Keratinocyte (primary cell): ENCODE results near the gene INTS1. TPM values are rescaled to one million over a fixed set of nuclear protein-coding genes. Genes with fewer than 3 reads are reported as not detected.

Source experiments
- DNase-seq: peaks from one replicate; pipeline ENCODE4 v3.0.0-alpha.2; 2011; ENCODE audit warnings: low read depth, missing footprints, low spot score
- FAIRE-seq: peaks from 2 replicates; lab custom pipeline; 2011; peaks lifted over from hg19 to GRCh38; lab: Jason Lieb, UNC
- H2AFZ ChIP-seq: 2 replicates; pipeline ENCODE4 v1.6.0; 2012; ENCODE audit warnings: low read length, control low read depth, inconsistent platforms; ENCODE audit not compliant: control insufficient read depth
- H3K27ac ChIP-seq: 2 replicates; pipeline ENCODE4 v1.5.1; 2011; ENCODE audit warnings: low read length; ENCODE audit not compliant: control insufficient read depth, insufficient read depth
- H3K27me3 ChIP-seq: 3 replicates; pipeline ENCODE4 v1.6.0; 2011; ENCODE audit warnings: low read length; ENCODE audit not compliant: control insufficient read depth, insufficient read depth; ENCODE audit errors: extremely low read depth
- H3K36me3 ChIP-seq, 2 experiments: 2 replicates in 1 of 2; 3 replicates in 1 of 2; pipeline ENCODE4 v1.5.1; 2011; ENCODE audit warnings: low read length in 2 of 2, mild to moderate bottlenecking in 1 of 2; ENCODE audit not compliant: control insufficient read depth in 2 of 2, insufficient read depth in 2 of 2; ENCODE audit errors: extremely low read depth in 1 of 2
- H3K4me1 ChIP-seq: 3 replicates; pipeline ENCODE4 v1.5.1; 2011; ENCODE audit warnings: low read length; ENCODE audit not compliant: control insufficient read depth, insufficient read depth; ENCODE audit errors: extremely low read depth
- H3K4me2 ChIP-seq: 3 replicates; pipeline ENCODE4 v1.6.0; 2011; ENCODE audit warnings: low read depth, low read length; ENCODE audit not compliant: control insufficient read depth, insufficient read depth; ENCODE audit errors: extremely low read depth
- H3K4me3 ChIP-seq, 3 experiments: fragments of 200-600 bp in 1 of 3; sonication (generic) in 1 of 3; 2 replicates in 2 of 3; 3 replicates in 1 of 3; pipeline ENCODE4 v1.5.1; 2011 to 2016; ENCODE audit warnings: low read length in 3 of 3, mild to moderate bottlenecking in 3 of 3, control low read depth in 2 of 3, inconsistent platforms in 1 of 3, low read depth in 1 of 3, mixed read lengths in 1 of 3, mixed run types in 1 of 3, moderate library complexity in 1 of 3; ENCODE audit not compliant: control insufficient read depth in 2 of 3, insufficient read depth in 2 of 3; ENCODE audit errors: extremely low read depth in 1 of 3
- H3K79me2 ChIP-seq: 2 replicates; pipeline ENCODE4 v1.6.0; 2012; ENCODE audit warnings: low read length; ENCODE audit not compliant: control insufficient read depth, insufficient read depth
- H3K9ac ChIP-seq: 3 replicates; pipeline ENCODE4 v1.6.0; 2011; ENCODE audit warnings: low read length; ENCODE audit not compliant: control insufficient read depth, insufficient read depth; ENCODE audit errors: extremely low read depth
- H3K9me1 ChIP-seq: 3 replicates; pipeline ENCODE4 v1.6.0; 2011; ENCODE audit warnings: low read length; ENCODE audit not compliant: control insufficient read depth, insufficient read depth; ENCODE audit errors: extremely low read depth
- H3K9me3 ChIP-seq: 2 replicates; pipeline ENCODE4 v1.5.1; 2012; ENCODE audit warnings: low read depth, low read length; ENCODE audit not compliant: control insufficient read depth
- H4K20me1 ChIP-seq: 3 replicates; pipeline ENCODE4 v1.6.0; 2011; ENCODE audit warnings: low read length; ENCODE audit not compliant: control insufficient read depth, insufficient read depth; ENCODE audit errors: extremely low read depth
- EZH2 ChIP-seq: IDR thresholded peaks from one replicate; pipeline ENCODE4 v1.6.1; 2012; ENCODE audit warnings: inconsistent platforms, mild to moderate bottlenecking, low read length, moderate library complexity
- dilution Hi-C: fragments of 300-500 bp; cut with MboI; formaldehyde crosslinking; loops from one replicate; pipeline ENCODE4 v1.7.0; 2020; ENCODE audit warnings: low sequenced_read_pairs; ENCODE audit not compliant: extremely low pct_ligation_motif_present
- polyA plus RNA-seq, 5 experiments: library from polyadenylated mRNA; depleted of rRNA in 3 of 5; stranded (reverse) in 3 of 5; stranded (forward) in 1 of 5; unstranded in 1 of 5; fragments of >200 nt; gene quantifications; 1 replicate in 1 of 5; 2 replicates in 3 of 5; 3 replicates in 1 of 5; pipeline versions ENCODE4 v1.2.1 to v1.2.3, GENCODE V29; 2011 to 2012; ENCODE audit warnings: missing spikeins in 2 of 5, low read depth in 1 of 5, low replicate concordance in 1 of 5
- TF ChIP-seq, protein P1 (sequence below), 3 experiments: IDR thresholded peaks in 1 of 3; conservative IDR thresholded peaks in 1 of 3; optimal IDR thresholded peaks in 1 of 3; 2 replicates in 2 of 3; 3 replicates in 1 of 3; pipeline versions ENCODE3 to v1.5.1; 2011; ENCODE audit warnings: low read length in 3 of 3, mild to moderate bottlenecking in 3 of 3, moderate library complexity in 2 of 3, control low read depth in 1 of 3, inconsistent platforms in 1 of 3; ENCODE audit not compliant: insufficient read depth in 2 of 3; ENCODE audit errors: extremely low read depth in 1 of 3

Gene INTS1
- polyA plus RNA-seq, 1 donor (not counting 4 experiments of a cell fraction or from before 2014, with no cell fraction given) = 10.6 TPM

DNA sequence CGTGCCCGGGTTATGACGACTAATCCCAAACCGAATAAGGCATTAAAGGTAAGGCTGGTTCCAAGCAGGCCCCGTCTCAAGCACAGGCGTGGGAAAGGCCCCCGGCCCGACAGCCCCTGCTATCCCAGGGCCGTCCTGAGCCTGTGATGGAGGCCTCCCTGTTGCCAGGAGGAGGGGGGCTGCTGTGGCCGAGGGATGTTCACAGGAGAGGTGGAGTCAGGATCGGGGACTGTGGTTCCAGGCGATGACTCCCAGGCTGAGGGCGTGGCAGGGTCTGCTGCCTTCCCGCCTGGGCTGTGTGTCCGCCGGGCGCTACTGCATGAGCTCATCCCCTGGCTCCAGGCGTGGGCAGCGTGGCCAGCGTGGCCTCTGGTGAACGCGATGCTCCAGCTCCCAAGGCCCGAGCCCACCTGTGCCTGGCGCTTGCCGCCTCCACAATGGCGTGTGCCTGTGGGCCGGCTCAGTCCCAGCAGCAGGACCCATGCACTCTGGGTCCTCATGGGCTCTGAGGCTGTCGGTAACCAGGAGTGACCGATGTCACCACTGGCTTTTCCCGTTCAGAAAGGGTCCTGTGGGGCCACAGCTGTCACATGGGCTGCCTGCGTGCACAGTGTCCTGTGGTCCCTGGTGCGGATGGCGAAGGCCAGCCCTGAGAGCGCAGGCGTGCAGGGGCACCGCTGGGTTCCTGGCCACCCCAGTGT, 35.1 kb upstream of the INTS1 start:
- Histone ChIP-seq H3K27ac (no peak overlapping the region), H4K20me1 (peaks cover 16% of the 10 kb centered on the region), H3K79me2 (peaks cover 46% of the 10 kb centered on the region), H3K36me3 (peaks cover 8 to 18% of the 10 kb centered on the region in 2 experiments), H2AFZ (no peak overlapping the region), H3K9me1 (no peaks in the 10 kb centered on the region), H3K4me3 (no peak overlapping the region), H3K9ac (no peak overlapping the region), H3K4me1 (peaks cover 32% of the 10 kb centered on the region), H3K4me2 (no peak overlapping the region), H3K9me3 (no peaks in the 10 kb centered on the region), H3K27me3 (no peaks in the 10 kb centered on the region)
- DNase-seq (no peak), FAIRE-seq (no peak)
- TF ChIP-seq, protein P1, sequence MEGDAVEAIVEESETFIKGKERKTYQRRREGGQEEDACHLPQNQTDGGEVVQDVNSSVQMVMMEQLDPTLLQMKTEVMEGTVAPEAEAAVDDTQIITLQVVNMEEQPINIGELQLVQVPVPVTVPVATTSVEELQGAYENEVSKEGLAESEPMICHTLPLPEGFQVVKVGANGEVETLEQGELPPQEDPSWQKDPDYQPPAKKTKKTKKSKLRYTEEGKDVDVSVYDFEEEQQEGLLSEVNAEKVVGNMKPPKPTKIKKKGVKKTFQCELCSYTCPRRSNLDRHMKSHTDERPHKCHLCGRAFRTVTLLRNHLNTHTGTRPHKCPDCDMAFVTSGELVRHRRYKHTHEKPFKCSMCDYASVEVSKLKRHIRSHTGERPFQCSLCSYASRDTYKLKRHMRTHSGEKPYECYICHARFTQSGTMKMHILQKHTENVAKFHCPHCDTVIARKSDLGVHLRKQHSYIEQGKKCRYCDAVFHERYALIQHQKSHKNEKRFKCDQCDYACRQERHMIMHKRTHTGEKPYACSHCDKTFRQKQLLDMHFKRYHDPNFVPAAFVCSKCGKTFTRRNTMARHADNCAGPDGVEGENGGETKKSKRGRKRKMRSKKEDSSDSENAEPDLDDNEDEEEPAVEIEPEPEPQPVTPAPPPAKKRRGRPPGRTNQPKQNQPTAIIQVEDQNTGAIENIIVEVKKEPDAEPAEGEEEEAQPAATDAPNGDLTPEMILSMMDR (optimal IDR thresholded peaks at IDR 0.05 in 1 of 3, IDR thresholded peaks at IDR 0.05 in 1 of 3, conservative IDR thresholded peaks at IDR 0.05 in 1 of 3; ENCODE audit: extremely low read depth in 1 of 3, insufficient read depth in 2 of 3, low read length in 3 of 3) = no peak
- no peak for TF ChIP-seq EZH2
- dilution Hi-C loops = no loop called here

DNA sequence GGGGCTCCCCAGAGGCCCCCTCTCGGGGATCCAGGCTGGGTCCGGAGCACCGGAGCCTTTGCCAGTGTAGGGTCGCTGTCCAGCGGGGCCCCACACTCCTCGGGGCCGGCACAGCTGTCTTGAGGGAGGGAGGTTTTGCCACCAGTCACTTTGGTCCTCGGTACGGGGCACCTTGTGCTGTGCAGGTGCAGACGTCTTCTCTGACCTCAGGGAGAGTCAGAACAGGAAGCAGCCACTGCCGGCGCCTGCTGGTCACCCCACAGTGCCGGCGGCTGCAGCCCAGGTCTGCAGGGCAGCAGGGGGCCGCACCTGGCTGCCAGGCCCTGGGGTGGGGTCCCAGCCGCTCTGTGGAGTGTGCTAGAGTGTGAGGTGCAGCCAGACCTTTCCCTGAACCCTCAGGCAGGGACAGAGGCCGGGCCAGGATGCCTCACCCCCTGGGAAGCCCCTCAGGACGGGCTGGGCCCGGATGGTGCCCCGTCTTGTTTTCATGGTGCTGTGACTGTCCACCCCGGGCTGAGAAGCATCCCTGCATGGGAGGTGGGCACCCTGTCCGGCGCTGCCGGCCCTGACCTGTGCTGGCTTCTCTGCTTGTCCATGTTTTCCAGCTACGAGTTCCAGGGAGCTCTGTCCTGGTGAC, 34.5 kb upstream of the INTS1 start:
- no peak overlapping the region for H3K27ac ChIP-seq
- dilution Hi-C loops = no loop called here
- H3K79me2 ChIP-seq = peaks cover 53% of the 10 kb centered on the region
- H3K4me2 ChIP-seq = no peak overlapping the region
- peaks cover 3% of the 10 kb centered on the region for H3K9me1 ChIP-seq
- no peak overlapping the region for H3K9ac ChIP-seq
- H3K27me3 ChIP-seq = no peaks in the 10 kb centered on the region
- TF ChIP-seq EZH2 = no peak
- TF ChIP-seq, protein P1 (optimal IDR thresholded peaks at IDR 0.05 in 1 of 3, IDR thresholded peaks at IDR 0.05 in 1 of 3, conservative IDR thresholded peaks at IDR 0.05 in 1 of 3; ENCODE audit: extremely low read depth in 1 of 3, insufficient read depth in 2 of 3, low read length in 3 of 3) = no peak
- no peak for DNase-seq
- FAIRE-seq = no peak
- H3K4me3 ChIP-seq = no peak overlapping the region
- H2AFZ ChIP-seq = no peak overlapping the region
- H3K9me3 ChIP-seq = no peaks in the 10 kb centered on the region
- H4K20me1 ChIP-seq = peaks cover 18% of the 10 kb centered on the region
- H3K36me3 ChIP-seq = peaks cover 8 to 18% of the 10 kb centered on the region in 2 experiments
- peaks cover 32% of the 10 kb centered on the region for H3K4me1 ChIP-seq
